ENCODE data around the gene ZNF77.

ZNF77 gene

DNA sequence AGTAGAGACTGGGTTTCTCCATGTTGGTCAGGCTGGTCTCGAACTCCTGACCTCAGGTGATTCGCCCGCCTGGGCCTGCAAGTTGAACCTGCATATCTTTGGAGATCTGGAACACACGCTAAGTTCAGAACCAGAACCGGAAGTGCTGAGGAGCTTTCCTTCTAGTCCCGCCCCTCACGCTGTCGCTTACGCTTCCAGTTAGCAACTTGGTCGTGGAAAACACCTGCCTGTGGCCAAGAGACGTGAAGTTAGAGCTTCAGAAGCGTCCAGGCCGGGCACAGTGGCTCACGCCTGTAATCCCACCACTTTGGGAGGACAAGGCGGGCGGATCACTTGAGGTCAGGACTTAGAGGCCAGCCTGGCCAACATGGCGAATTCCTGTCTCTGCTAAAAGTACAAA lies 59.0 kb downstream of the ZNF77 start:
- no peak overlapping the region for H3K4me3 ChIP-seq (ENCODE audit: control insufficient read depth, low read depth, low read length)
- TF ChIP-seq, protein P1, sequence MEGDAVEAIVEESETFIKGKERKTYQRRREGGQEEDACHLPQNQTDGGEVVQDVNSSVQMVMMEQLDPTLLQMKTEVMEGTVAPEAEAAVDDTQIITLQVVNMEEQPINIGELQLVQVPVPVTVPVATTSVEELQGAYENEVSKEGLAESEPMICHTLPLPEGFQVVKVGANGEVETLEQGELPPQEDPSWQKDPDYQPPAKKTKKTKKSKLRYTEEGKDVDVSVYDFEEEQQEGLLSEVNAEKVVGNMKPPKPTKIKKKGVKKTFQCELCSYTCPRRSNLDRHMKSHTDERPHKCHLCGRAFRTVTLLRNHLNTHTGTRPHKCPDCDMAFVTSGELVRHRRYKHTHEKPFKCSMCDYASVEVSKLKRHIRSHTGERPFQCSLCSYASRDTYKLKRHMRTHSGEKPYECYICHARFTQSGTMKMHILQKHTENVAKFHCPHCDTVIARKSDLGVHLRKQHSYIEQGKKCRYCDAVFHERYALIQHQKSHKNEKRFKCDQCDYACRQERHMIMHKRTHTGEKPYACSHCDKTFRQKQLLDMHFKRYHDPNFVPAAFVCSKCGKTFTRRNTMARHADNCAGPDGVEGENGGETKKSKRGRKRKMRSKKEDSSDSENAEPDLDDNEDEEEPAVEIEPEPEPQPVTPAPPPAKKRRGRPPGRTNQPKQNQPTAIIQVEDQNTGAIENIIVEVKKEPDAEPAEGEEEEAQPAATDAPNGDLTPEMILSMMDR (IDR thresholded peaks at IDR 0.05; ENCODE audit: control insufficient read depth, insufficient read depth, low read depth, low read length, missing control alignments), result no peak
- no peak for DNase-seq (ENCODE audit: low read depth)

DNA sequence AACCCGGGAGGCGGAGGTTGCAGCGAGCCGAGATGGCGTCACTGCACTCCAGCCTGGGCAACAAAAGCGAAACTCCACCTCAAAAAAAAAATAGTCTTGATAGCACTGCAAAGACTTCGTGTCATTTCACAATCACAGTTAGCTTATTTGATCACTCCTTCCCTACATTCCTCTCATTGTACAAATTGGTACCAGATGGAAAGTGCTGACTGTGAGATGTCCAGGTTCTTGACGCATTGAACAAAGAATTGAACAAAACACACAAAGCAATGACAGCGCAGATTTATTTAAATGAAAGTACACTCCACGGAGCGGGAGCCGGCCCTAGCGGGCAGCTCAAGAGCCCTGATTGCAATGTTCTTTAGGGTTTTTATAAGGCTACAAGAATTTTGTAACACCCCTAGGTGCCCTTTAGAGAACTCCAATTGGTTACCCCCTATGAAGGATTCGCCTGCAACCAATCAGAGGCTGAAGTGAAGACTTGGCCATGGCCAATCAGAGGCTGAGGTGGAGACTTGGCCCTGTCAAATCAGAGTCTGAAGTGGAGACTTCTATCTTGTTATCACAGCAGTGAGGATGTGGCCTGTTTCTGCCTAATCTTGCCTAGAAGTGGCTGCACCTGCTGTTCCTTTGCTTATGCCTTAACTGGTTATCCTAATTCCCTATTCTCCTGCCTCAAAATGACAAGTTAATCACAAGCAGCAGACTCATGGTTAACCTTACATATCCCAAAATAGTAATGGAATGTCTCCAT lies 60.9 kb downstream of the ZNF77 start:
- TF ChIP-seq, protein P1 (IDR thresholded peaks at IDR 0.05; ENCODE audit: control insufficient read depth, insufficient read depth, low read depth, low read length, missing control alignments), result no peak
- DNase-seq (ENCODE audit: low read depth), result no peak
- no peak overlapping the region for H3K4me3 ChIP-seq (ENCODE audit: control insufficient read depth, low read depth, low read length)

All from AG09309 (cell line).